GM12801 (cell line): Measurements from ENCODE around the gene RADIL.

ENCODE experiments used
- CTCF ChIP-seq: IDR thresholded peaks from one replicate; pipeline ENCODE4 v1.5.1; 2011; ENCODE audit warnings: control low read depth; ENCODE audit not compliant: insufficient read length; ENCODE audit errors: extremely low read depth

Gene RADIL

GRCh38 chr7:4791738-4792536, 91.6 kb downstream of the RADIL start:
- TF ChIP-seq CTCF: no peak

GRCh38 chr7:4791101-4791737, 92.3 kb downstream of the RADIL start:
- no peak for TF ChIP-seq CTCF

GRCh38 chr7:4790516-4790991, 93.0 kb downstream of the RADIL start:
- TF ChIP-seq CTCF: no peak

- TF ChIP-seq CTCF: no peak
Observed at GRCh38 chr7:4790078-4790465, 93.4 kb downstream of the RADIL start.

GRCh38 chr7:4789194-4790077, 94.1 kb downstream of the RADIL start:
- TF ChIP-seq CTCF: no peak

- no peak for TF ChIP-seq CTCF
Observed at GRCh38 chr7:4788627-4789189, 94.8 kb downstream of the RADIL start.

GRCh38 chr7:4787947-4788626, 95.4 kb downstream of the RADIL start:
- TF ChIP-seq CTCF: no peak
